IPS-18c (cell line): Measurements from ENCODE around the gene FASN.
A peak's percentile ranks its signal among the peaks of the same experiment; 100 is the strongest.

Experiments used
- H3K4me3 ChIP-seq: 2 replicates; pipeline ENCODE4 v1.7.0; 2013; ENCODE audit warnings: low read depth, mild to moderate bottlenecking, low read length, moderate library complexity; ENCODE audit not compliant: insufficient read depth
- H3K9me3 ChIP-seq: one replicate; pipeline ENCODE4 v1.6.1; 2013; ENCODE audit warnings: mild to moderate bottlenecking, low read length, moderate library complexity; ENCODE audit not compliant: control insufficient read depth, insufficient read depth

The FASN gene

GRCh38 chr17:82055965-82056728 lies 41.9 kb downstream of the FASN start:
- Histone ChIP-seq H3K9me3 (peaks cover 2% of the 10 kb centered on the region), H3K4me3 (no peak overlapping the region)

GRCh38 chr17:82055023-82055964 lies 42.7 kb downstream of the FASN start:
- Histone ChIP-seq H3K9me3 (peaks cover 2% of the 10 kb centered on the region), H3K4me3 (no peak overlapping the region)

GRCh38 chr17:82054351-82055022 lies 43.5 kb downstream of the FASN start:
- H3K9me3 ChIP-seq = peaks cover 2% of the 10 kb centered on the region
- H3K4me3 ChIP-seq = no peak overlapping the region

- Histone ChIP-seq H3K9me3 (peaks cover 2% of the 10 kb centered on the region), H3K4me3 (no peak overlapping the region)
These were observed 44.3 kb downstream of the FASN start for GRCh38 chr17:82053556-82054263.

GRCh38 chr17:82053130-82053529 lies 44.9 kb downstream of the FASN start:
- peaks cover 2% of the 10 kb centered on the region for H3K9me3 ChIP-seq
- H3K4me3 ChIP-seq = peak overlapping the region; percentile 80; the same call in 1 of the 2 replicates

- peak overlapping the region; percentile 80 for H3K4me3 ChIP-seq
These were observed 45.4 kb downstream of the FASN start for GRCh38 chr17:82052638-82053059.

GRCh38 chr17:82051776-82052637 lies 46.0 kb downstream of the FASN start, which contains the start of the genes GPS1 and RFNG:
GPS1 (plus strand) TSS chr17:82051898; CDS start chr17:82051932, 34 bp downstream.
RFNG (minus strand) TSS chr17:82051811; CDS start chr17:82051766, 45 bp downstream.
- H3K4me3 ChIP-seq = peak within 1 kb of the TSS; percentile 80
- H3K9me3 ChIP-seq = peaks cover 2% of the 10 kb centered on the region

More at GRCh38 chr17:82052638-82053059, 45.4 kb downstream of the FASN start:
- H3K9me3 ChIP-seq = peaks cover 2% of the 10 kb centered on the region

GRCh38 chr17:82050761-82051641 lies 47.0 kb downstream of the FASN start:
- Histone ChIP-seq H3K4me3 (peak overlapping the region; percentile 59), H3K9me3 (peaks cover 2% of the 10 kb centered on the region)

- peak overlapping the region; percentile 59; the same call in 1 of the 2 replicates for H3K4me3 ChIP-seq
- H3K9me3 ChIP-seq = peaks cover 2% of the 10 kb centered on the region
These were observed 47.8 kb downstream of the FASN start for GRCh38 chr17:82050152-82050760.

- Histone ChIP-seq H3K4me3 (no peak overlapping the region), H3K9me3 (peaks cover 2% of the 10 kb centered on the region)
These were observed 48.5 kb downstream of the FASN start for GRCh38 chr17:82049521-82049971.

DNA sequence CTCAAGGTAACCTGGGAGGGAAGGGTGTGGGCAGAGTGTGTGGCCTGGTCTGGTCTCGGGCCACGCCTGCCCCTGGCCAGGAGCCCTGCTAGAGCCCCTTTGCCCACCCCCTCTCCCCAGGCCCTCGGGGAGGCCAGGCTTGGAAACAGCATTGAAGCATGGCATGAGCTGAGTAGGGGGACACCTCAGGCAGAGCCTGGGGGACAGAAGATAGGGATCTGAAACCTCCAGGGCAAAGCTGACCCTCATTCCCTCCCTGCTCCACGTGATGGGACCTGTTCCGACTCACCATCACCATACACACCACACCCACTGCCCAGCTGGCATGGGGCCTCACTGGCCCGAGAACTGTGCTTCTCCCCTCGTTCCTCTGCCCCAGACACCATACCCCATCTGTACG lies 48.9 kb downstream of the FASN start:
- Histone ChIP-seq H3K4me3 (no peak overlapping the region), H3K9me3 (no peaks in the 10 kb centered on the region)

DNA sequence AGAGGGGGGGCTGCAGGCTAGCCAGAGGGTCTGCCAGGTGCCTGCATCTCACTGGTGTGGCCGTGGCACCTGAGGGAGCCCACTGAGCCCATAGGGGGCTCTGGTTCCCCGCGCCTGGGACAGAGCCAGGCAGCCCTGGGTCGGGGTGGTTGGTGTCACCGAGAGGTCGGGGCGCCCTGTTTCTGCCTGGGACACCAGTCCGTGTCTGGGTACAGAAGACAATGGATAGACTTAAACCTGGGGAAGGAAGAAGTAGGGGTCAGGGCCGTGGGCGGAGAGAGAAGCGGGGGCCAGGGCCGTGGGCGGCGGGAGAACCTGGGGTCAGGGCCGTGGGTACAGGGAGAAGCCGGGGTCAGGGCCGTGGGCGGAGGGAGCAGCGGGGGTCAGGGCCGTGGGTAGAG lies 49.5 kb downstream of the FASN start:
- no peaks in the 10 kb centered on the region for H3K9me3 ChIP-seq
- no peak overlapping the region for H3K4me3 ChIP-seq

DNA sequence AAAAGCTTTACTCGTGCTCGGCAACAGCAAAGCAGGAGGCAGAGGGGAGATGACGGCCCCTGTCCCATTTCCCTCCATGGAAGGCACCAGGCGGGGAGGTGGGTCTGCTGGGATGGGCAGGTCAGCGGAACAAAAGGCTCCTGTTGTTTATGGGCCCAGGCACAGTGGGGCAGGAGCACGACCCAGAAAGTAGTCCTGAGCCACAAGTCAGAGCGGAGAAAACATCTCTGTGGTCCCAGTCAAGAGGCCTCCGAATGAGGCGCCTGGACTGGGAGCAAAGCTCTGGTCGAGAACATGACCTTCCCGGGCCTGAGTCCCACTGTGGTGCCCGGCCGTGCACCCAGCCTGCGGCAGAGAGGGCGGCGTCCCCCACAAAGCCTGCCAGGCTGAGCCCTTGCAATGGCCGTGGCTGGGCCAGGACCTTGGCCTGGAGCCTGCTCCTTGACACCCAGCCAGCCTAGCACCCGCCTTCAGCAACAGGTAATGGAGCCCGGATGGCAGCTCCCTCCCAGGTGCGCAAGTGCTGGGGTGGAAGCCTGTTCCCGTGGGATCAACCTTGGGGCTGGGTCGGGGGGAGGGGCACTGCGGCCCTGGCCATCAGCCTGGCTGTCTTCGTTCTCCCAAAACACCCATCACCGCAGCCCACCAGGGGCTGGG lies 50.0 kb downstream of the FASN start:
- no peak overlapping the region for H3K4me3 ChIP-seq

DNA sequence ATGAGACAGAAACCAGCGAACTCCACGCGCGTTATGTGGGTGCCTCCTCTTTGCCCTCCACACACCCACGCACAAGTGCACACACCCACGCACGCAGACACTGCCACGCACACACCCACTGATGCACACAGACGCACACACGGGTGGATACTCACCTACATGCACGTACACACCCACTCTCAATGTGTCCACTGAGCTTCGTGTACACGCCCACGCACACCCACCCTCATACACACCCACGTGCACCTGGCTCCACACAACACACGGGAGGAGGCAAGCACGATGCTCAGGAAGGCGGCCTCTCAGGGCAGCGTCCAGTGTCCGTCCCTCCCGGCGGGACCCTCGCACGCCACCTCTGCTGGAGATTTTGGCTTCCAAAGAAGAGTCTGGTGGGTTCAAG lies 50.7 kb downstream of the FASN start:
- no peak overlapping the region for H3K4me3 ChIP-seq
- H3K9me3 ChIP-seq = no peaks in the 10 kb centered on the region

More for the DNA sequence above, 50.0 kb downstream of the FASN start:
- no peaks in the 10 kb centered on the region for H3K9me3 ChIP-seq
